PC-9 (cell line): Measurements from ENCODE around the gene S1PR5. TPM values are rescaled to one million over a fixed set of nuclear protein-coding genes. Genes with fewer than 3 reads are reported as not detected.

Experiments
- BruUV-seq: library from RNA; stranded (reverse); fragments of 400-500 nt; replicated peaks from 2 replicates; lab custom pipeline; 2021; lab: Mats Ljungman, UMichigan
- CTCF ChIA-PET: fragments of 300-600 bp; sonication (Branson Sonifier 250); formaldehyde crosslinking; loops from one replicate; lab custom pipeline; 2022; ENCODE audit warnings: antibody characterized with exemption; lab: Charles Lee
- POLR2A ChIA-PET: fragments of 300-600 bp; sonication (Branson Sonifier 250); formaldehyde crosslinking; loops from one replicate; lab custom pipeline; 2022; ENCODE audit warnings: antibody characterized with exemption; ENCODE audit not compliant: unreplicated experiment; lab: Charles Lee
- DNase-seq, 2 experiments: peaks; one replicate each; pipeline versions ENCODE4 v3.0.0 to v3.0.0-alpha.2; 2015 to 2022; ENCODE audit warnings: mixed read lengths in 1 of 2
- H2AFZ ChIP-seq: fragments of 200-600 bp; sonication (generic); 2 replicates; pipeline ENCODE4 v1.8.1; 2017; ENCODE audit warnings: antibody characterized with exemption
- H3F3A ChIP-seq: fragments of 200-600 bp; sonication (generic); 2 replicates; pipeline ENCODE4 v1.8.1; 2017; ENCODE audit warnings: antibody characterized with exemption, mild to moderate bottlenecking, low read depth; ENCODE audit not compliant: insufficient read depth
- H3K27ac ChIP-seq: fragments of 200-600 bp; sonication (generic); 2 replicates; pipeline ENCODE4 v1.6.1; 2016; ENCODE audit warnings: mixed run types
- H3K27me3 ChIP-seq: fragments of 200-600 bp; sonication (generic); 2 replicates; pipeline ENCODE4 v1.6.1; 2016; ENCODE audit warnings: low read depth, mixed run types; ENCODE audit not compliant: insufficient read depth
- H3K36me3 ChIP-seq: fragments of 200-600 bp; sonication (generic); 2 replicates; pipeline ENCODE4 v1.6.1; 2016; ENCODE audit warnings: low read depth, mixed run types
- H3K4me1 ChIP-seq: fragments of 200-600 bp; sonication (generic); replicated peaks from 2 replicates; pipeline ENCODE4 v1.6.1; 2016; ENCODE audit warnings: mixed run types; ENCODE audit not compliant: insufficient read depth
- H3K4me2 ChIP-seq: fragments of 200-600 bp; sonication (generic); 2 replicates; pipeline ENCODE4 v1.6.1; 2017; ENCODE audit warnings: mixed run types
- H3K4me3 ChIP-seq: fragments of 200-600 bp; sonication (generic); 2 replicates; pipeline ENCODE4 v1.6.1; 2016; ENCODE audit warnings: mixed run types
- H3K79me2 ChIP-seq: fragments of 200-600 bp; sonication (generic); 2 replicates; pipeline ENCODE4 v1.6.1; 2017; ENCODE audit warnings: low read depth, mixed run types
- H3K9me2 ChIP-seq: fragments of 200-600 bp; sonication (generic); 2 replicates; pipeline ENCODE4 v1.8.1; 2017; ENCODE audit warnings: mild to moderate bottlenecking; ENCODE audit not compliant: insufficient read depth
- H3K9me3 ChIP-seq: fragments of 200-600 bp; sonication (generic); 2 replicates; pipeline ENCODE4 v1.8.1; 2016; ENCODE audit warnings: low read depth; ENCODE audit not compliant: insufficient read depth
- H4K20me1 ChIP-seq: fragments of 200-600 bp; sonication (generic); 2 replicates; pipeline ENCODE4 v1.8.1; 2017; ENCODE audit not compliant: insufficient read depth
- EZH2 ChIP-seq: fragments of 200-600 bp; sonication (generic); IDR thresholded peaks from 2 replicates; pipeline ENCODE4 v1.8.0; 2017; ENCODE audit warnings: antibody characterized with exemption, low read depth
- intact Hi-C: fragments of 100-400 bp; cut with micrococcal nuclease; formaldehyde crosslinking; loops from one replicate; pipeline ENCODE4 v1.10.0; 2022; ENCODE audit not compliant: unreplicated experiment
- total RNA-seq: library from RNA; stranded (reverse); gene quantifications from 2 replicates; pipeline ENCODE4 v1.2.3, GENCODE V29; 2021
- TF ChIP-seq, protein P1 (sequence below): fragments of 200-600 bp; sonication (generic); conservative IDR thresholded peaks from 2 replicates; pipeline ENCODE4 v1.6.1; 2017; ENCODE audit warnings: mixed run types, antibody characterized with exemption, mild to moderate bottlenecking, moderate library complexity

Gene S1PR5
- total RNA-seq, 1 experiment from 2014 or later, result 9.5 TPM

DNA sequence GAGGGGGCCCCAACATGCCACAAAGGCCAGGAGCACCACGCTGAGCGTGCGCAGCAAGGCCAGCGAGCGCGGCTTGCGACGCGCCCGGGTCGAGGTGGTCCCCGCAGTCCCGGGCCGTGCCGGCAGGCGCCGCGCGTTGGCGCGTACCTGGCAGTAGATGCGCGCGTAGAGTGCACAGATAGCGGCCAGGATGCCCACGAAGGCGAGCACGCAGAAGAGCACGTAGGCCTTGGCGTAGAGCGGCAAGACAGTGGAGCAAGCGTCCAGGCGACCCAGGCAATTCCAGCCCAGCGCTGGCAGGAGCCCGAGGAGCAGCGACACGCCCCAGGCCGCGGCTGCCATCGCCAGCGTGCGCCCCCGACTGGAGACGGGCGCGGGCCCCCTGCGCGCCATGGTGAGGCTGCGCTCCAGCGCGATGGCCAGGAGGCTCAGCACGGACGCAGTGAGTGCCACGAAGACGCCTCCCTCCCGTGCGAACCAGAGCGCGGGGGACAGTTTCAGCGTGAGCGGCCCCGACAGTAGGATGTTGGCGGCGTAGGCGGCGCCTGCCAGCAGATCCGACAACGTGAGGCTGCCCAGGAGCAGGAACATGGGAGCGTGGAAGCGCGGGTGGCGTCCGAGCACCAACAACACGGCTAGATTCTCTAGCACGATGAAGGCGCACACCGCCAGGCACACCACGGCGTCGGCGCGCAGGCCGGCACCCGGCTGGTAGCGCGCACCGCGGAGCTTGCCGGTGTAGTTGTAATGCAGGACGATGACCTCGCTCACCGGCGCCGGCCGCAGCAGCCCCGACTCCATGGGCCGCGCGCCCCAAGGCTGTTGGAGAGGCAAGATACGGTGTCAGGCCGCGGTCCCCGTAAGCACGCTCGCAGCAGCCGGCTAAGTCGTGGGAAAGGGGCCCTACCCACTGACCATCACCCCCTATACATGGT, 2.8 kb downstream of the S1PR5 start:
- no peaks in the 10 kb centered on the region for H3K36me3 ChIP-seq
- no TSS peak for BruUV-seq
- H3F3A ChIP-seq, result peaks cover 40% of the 10 kb centered on the region; the same call in 1 of the 2 replicates
- ChIA-PET POLR2A (no interaction called here), CTCF (no interaction called here)
- no peaks in the 10 kb centered on the region for H4K20me1 ChIP-seq
- no peaks in the 10 kb centered on the region for H3K9me2 ChIP-seq
- no peaks in the 10 kb centered on the region for H3K9me3 ChIP-seq
- TF ChIP-seq, protein P1, sequence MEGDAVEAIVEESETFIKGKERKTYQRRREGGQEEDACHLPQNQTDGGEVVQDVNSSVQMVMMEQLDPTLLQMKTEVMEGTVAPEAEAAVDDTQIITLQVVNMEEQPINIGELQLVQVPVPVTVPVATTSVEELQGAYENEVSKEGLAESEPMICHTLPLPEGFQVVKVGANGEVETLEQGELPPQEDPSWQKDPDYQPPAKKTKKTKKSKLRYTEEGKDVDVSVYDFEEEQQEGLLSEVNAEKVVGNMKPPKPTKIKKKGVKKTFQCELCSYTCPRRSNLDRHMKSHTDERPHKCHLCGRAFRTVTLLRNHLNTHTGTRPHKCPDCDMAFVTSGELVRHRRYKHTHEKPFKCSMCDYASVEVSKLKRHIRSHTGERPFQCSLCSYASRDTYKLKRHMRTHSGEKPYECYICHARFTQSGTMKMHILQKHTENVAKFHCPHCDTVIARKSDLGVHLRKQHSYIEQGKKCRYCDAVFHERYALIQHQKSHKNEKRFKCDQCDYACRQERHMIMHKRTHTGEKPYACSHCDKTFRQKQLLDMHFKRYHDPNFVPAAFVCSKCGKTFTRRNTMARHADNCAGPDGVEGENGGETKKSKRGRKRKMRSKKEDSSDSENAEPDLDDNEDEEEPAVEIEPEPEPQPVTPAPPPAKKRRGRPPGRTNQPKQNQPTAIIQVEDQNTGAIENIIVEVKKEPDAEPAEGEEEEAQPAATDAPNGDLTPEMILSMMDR, result no peak
- TF ChIP-seq EZH2, result no peak
- H3K27ac ChIP-seq, result no peak overlapping the region
- H3K4me3 ChIP-seq, result no peak overlapping the region
- H3K27me3 ChIP-seq, result peaks cover 4% of the 10 kb centered on the region; the same call in 1 of the 2 replicates
- no peaks in the 10 kb centered on the region for H3K79me2 ChIP-seq
- intact Hi-C loops, result no loop called here
- no peak for DNase-seq
- peaks cover 31% of the 10 kb centered on the region; the same call in 1 of the 2 replicates for H3K4me1 ChIP-seq
- H3K4me2 ChIP-seq, result no peak overlapping the region
- H2AFZ ChIP-seq, result no peak overlapping the region

DNA sequence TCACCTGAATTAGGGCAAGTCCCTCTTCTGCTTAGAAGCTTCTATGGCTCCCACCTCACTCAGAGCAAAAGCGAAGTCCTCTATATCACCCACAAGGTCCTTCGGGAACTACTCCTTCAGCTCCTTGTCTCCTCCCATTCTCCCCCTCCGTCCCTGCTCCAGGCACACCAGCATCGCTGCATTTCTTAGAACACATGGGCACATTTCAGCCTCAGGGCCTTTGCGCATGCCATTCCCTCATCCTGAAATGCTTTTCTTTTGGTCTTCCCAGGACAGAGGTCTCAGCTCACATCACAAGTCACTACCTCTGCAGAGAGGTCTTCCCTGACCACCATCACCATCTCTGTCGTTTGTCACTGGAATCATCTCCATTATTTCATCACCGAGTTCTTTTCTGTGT, 4.0 kb downstream of the S1PR5 start:
- POLR2A ChIA-PET, result no interaction called here
- CTCF ChIA-PET, result interaction anchor here (0.5 kb wide), 1 partner anchor 46 kb away, joined by 5 read pairs; no protein-coding TSS in a partner anchor
- no peak overlapping the region for H3K4me3 ChIP-seq
- BruUV-seq, result TSS peak; percentile 31
- H3K9me2 ChIP-seq, result no peaks in the 10 kb centered on the region
- H4K20me1 ChIP-seq, result no peaks in the 10 kb centered on the region
- no peak overlapping the region for H2AFZ ChIP-seq
- no peaks in the 10 kb centered on the region for H3K36me3 ChIP-seq
- intact Hi-C loops, result no loop called here
- peaks cover 33% of the 10 kb centered on the region; the same call in 1 of the 2 replicates for H3K4me1 ChIP-seq
- no peak overlapping the region for H3K4me2 ChIP-seq
- no peaks in the 10 kb centered on the region for H3K27me3 ChIP-seq
- peaks cover 33% of the 10 kb centered on the region; the same call in 1 of the 2 replicates for H3F3A ChIP-seq
- H3K27ac ChIP-seq, result no peak overlapping the region
- TF ChIP-seq, protein P1, result no peak
- no peak for TF ChIP-seq EZH2
- no peaks in the 10 kb centered on the region for H3K79me2 ChIP-seq
- DNase-seq, result no peak
- H3K9me3 ChIP-seq, result no peaks in the 10 kb centered on the region

DNA sequence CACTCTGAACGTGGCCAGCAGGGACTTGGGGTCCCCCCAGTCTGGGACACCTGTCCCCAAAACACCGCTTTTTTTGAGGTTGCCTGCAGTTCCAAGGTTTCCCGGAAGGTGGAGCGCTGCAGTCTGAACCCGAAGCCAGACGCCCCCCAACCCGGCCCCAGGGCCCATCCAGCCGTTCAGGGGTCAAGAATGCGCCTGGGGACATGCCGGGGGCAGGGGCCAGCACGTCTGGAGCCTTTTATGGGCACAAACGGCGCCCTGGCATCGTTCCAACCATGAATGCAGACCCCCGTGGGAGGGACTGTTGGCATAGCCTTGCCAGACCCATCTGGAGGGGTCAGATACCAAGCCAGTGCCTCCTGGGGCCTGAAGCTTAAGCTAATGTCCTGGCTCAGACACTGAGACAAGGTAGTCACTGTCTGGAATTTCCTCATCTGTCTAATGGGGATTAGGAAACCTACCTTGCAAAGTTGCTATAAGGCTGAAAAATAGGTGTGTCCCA, 6.9 kb downstream of the S1PR5 start:
- CTCF ChIA-PET, result interaction anchor here (0.6 to 0.7 kb wide), 2 partner anchors 25 to 137 kb away, joined by 4 read pairs; no protein-coding TSS in a partner anchor

More for the DNA sequence above, 6.9 kb downstream of the S1PR5 start:
- no peak overlapping the region for H3K4me3 ChIP-seq
- H3K4me2 ChIP-seq, result peak overlapping the region; percentile 50
- H3K9me2 ChIP-seq, result no peaks in the 10 kb centered on the region
- TF ChIP-seq, protein P1, result peak; percentile 95
- no peak for TF ChIP-seq EZH2
- no peak overlapping the region for H2AFZ ChIP-seq
- no peaks in the 10 kb centered on the region for H3K79me2 ChIP-seq
- peaks cover 35% of the 10 kb centered on the region; the same call in 1 of the 2 replicates for H3F3A ChIP-seq
- peak; percentile 29 to 75 for DNase-seq
- no peaks in the 10 kb centered on the region for H3K27me3 ChIP-seq
- H3K27ac ChIP-seq, result peak overlapping the region; percentile 24; the same call in 1 of the 2 replicates
- POLR2A ChIA-PET, result interaction anchor here (0.6 kb wide), 1 partner anchor 56 kb away, joined by 4 read pairs; no protein-coding TSS in a partner anchor
- no peaks in the 10 kb centered on the region for H3K36me3 ChIP-seq
- H3K4me1 ChIP-seq, result peaks cover 18% of the 10 kb centered on the region; the same call in 1 of the 2 replicates
- BruUV-seq, result no TSS peak
- no peaks in the 10 kb centered on the region for H3K9me3 ChIP-seq
- no peaks in the 10 kb centered on the region for H4K20me1 ChIP-seq
- intact Hi-C loops, result no loop called here
